GM19324 (cell line): ENCODE data around the gene FLACC1.
"Not testable (repeated sequence)": the region's sequence is repeated elsewhere in the genome, so short reads cannot be mapped to it uniquely, and the experiment has no call there.

Source experiments
- ATAC-seq: cut with Tn5 transposase; IDR thresholded peaks from one replicate; pipeline ENCODE4 v1.9.1; 2021; ENCODE audit warnings: mild to moderate bottlenecking, moderate library complexity; ENCODE audit not compliant: unreplicated experiment, low FRiP score

The FLACC1 gene

DNA sequence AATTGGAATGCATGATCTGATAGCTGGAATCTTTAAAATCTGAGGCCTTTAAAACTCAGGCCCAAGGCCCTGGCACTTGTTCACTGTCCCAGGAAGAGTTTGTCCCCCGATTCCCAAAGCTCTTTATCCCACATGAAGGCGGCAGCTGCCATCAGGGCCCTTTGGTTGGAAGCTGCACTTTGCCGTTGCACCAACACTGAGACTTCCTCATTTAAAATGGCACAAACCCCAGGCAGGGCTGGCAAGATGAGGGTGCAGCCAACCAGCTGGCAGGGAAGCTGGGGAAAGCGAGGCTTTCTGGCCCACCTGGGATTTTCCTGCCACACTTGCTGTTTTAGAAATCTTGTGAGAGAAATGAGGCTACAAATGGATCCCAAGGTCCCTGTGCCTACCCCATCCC, 6.3 kb downstream of the FLACC1 start:
- ATAC-seq = no peak

DNA sequence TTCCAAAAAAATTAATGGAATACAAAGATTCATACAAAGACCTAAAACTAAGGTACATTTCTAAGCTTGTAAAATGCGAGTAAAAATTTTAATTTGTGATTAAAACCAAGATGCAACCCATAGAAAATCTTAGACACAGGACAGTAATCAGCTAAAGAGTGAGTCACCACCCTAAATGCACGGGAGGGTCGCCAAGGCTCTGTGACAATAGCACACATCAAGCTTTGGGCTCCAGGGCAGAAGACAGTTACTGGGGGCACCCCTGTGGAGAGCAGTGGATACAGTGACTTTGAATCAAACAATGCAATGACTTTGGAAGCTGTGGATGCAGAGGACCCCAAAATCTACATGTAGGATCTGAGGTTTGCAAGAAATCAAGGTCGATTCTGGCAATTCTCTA, 7.5 kb downstream of the FLACC1 start:
- ATAC-seq = no peak

DNA sequence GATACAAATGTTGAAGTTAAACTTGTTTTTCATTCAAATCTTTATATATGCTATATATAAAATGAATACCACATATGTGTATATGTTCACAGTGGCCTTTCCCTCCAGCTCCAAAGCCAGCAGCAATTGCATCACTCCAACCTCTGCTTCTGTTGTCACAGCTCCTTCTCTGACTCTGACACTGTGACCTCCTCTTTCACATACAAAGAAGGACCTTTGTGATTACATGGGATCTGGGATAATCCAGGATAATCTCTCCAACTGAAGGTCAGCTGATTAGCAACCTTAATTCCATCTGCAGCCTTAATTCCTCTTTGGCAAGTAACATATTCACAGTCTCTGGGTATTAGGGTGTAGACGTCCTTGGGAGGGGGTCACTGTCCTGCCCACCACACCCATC, 8.4 kb downstream of the FLACC1 start:
- ATAC-seq = no peak

DNA sequence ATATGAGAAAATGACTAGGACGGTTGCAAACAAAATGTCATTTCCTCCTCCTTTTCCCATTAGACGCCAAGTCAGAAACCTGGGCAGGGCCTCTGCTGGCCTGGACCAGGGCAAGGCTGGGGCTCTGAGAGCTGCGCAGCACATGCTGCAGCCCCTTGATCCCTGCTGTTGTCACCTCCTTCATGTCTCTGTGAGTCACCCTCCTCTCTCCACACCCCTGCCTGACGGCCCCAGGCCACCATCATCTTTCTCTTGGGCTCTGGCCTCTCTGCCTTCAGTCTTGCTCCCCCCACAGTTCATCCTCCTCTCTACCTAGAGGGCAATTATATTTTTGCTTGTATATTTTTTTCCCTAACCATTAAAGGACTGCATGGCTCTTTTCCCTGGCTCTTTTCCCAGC, 10.0 kb downstream of the FLACC1 start:
- no peak for ATAC-seq

DNA sequence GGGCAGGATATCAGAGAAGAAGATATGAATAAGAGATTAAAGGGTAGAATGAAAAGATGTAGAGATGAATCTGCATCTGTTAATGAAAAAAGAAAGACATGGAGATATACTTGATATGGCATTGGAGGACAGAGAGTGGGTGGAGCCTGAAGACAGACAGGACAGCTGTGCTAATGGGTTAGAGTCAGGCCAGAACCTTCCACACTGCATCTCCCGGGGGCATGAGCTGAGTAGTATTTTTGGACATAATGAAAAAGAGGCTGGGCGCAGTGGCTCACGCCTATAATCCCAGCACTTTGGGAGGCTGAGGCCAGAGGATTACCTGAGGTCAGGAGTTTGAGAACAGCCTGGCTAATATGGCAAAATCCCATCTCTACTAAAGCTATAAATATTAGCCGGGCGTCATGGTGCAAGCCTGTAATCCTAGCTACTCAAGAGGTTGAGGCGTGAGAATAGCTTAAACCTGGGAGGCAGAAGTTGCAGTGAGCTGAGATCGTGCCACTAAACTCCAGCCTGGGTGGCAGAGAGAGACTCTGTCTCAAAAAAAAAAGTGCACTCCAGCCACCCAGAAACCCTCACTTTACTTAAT, 11.4 kb downstream of the FLACC1 start:
- no peak for ATAC-seq

DNA sequence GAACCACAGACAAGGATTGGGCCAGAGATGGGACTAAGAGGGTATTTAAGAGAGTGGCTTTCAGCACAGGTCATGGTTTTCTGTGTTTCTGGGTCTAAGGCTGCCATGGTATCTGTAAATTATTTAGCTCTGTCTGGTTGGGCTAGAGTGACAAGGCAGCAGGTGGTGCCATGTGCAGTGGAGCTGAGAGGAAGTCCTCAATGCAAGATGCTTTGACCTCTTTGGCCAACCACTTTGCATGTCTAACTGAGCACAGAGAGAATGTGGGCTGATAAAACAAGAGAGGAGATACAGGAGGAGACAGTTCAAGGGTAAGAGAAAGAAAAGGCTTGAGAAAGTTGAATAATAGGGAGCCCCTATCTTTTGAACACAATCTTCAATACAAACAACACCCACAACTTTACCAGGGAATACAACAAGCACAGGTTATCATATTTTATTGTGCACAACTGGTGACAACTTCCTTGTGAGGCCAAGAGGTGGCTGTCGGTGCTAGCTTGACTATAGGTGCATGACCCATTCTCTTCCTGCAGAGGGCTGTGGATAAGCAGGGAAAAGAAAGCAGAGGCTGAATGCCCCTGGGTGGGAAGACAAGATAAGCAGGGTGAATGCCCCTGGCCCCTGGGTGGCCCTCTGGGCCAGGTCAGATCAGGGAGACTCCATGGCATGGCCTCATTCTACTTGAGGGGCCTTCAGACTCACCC, 12.3 kb downstream of the FLACC1 start:
- peak; percentile 82 for ATAC-seq

DNA sequence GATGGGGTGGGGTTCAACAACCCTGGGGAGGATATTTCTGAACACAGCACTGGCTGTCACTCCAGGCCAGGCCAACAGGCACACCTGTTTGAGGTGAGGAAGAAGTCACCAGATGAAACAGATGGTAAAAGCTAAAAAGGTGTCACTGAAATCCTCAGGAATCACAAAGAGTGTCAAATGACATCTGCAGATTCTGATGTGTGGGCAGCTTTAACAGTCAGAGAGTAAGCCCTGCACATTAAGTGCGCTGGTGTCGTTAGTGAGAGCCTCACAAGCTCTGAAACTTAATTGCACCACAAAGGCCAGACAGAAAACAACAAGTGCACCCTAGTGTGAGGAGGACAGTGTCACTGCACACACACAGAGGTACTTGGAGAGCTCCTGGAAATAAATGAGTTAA, 13.6 kb downstream of the FLACC1 start:
- ATAC-seq = no peak

DNA sequence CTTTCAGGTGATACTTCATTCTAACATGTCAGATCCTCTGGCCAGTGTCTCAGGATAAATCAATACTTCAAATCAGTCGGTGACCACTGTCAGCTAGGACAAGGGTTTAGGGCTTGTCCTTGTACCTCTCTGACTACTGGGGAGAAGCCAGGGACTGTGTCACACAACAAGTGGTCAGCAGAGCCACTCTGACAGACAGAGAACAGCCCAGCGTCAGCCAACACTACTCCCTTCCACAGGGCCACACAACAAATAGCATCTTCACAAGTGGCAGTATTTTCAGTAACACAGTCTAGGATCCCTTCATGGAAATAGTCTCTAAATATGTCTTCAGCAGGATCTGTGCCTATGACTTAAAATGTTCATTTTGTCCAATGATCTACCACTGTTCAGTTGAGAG, 14.2 kb downstream of the FLACC1 start:
- ATAC-seq = no peak

DNA sequence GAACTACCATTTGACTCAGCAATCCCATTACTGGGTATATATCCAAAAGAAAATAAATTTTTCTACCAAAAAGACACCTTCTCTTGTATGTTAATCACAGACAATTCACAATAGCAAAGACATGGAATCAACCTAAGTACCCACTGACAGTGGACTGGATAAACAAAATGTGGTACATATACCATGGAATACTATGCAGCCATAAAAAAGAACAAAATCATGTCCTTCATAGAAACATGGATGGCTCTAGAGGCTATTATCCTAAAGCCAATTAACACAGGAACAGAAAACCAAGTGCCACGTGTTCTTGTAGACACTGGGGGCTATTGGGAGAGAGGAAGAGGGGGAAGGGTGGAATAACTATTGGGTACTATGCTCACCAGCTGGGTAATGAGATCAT, 27.7 kb downstream of the FLACC1 start:
- ATAC-seq = no peak

DNA sequence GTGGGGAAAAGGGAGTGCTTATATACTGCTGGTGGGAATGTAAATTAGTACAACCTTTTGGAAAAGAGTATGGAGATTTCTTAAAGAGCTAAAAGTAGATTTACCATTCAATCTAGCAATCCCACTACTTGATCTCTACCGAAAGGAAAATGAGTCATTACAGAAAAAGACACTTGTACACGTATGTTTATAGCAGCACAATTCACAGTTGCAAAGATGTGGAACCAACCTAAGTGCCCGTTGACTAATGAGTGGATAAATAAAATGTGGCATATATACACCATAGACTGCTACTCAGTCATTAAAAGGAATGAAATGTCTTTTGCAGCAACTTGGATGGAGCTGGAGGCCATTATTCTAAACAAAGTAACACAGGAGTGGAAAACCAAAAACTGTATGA, 29.5 kb downstream of the FLACC1 start:
- no peak for ATAC-seq

DNA sequence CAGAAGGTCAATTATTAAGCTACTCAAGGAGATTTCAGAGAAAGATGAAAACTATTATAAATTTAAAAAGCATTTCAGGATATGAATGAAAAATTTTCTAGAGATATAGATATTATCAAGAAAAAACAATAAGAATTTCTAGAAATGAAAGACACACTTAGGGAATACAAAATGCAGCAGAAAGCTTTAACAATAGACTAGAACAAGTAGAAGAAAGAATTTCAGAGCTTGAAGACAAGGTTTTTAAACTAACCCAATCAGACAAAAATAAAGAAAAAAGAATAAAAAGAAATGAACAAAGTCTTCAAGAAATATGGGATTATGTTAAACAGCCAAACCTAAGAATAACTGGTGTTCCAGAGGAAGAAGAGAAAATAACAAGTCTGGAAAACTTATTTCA, 34.4 kb downstream of the FLACC1 start:
- ATAC-seq = no peak

DNA sequence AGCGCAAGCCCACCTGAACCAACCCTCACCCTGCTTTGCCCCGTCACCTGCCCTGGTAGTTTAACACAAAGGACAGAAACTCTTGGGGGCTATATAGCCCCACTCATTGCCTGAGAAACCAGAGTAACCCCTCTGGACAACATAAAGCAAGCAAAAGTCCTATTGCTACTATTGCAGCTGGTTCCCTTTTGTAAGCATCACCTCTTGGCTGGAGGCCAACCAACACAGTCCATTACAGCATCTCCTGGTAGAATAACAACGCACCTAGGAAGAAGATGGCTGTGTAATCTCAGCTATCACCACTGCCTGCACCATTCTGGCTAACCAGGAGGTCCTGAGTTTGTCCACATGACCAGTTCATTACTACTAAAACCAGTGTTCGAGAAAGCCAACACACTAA, 36.4 kb downstream of the FLACC1 start:
- no peak for ATAC-seq

DNA sequence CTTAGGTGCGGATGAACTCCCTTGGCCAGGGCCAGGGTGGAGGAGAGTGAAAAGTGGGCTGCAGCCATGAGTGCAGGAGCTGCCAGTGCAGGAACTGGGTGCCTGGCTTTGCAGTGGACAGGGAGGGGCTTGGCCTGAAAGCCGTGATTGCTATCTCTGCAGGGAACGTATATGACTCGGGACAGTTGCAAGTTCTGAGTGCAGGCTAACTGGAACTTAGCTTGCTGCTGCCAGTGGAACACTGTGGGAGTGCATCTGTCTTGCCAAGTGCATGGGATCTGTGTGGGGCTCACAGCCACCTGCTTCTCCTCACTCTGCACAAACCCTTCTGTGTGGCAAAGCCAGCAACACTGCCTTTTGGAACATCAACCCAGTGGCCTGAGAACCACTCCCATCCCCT, 36.9 kb downstream of the FLACC1 start:
- no peak for ATAC-seq

DNA sequence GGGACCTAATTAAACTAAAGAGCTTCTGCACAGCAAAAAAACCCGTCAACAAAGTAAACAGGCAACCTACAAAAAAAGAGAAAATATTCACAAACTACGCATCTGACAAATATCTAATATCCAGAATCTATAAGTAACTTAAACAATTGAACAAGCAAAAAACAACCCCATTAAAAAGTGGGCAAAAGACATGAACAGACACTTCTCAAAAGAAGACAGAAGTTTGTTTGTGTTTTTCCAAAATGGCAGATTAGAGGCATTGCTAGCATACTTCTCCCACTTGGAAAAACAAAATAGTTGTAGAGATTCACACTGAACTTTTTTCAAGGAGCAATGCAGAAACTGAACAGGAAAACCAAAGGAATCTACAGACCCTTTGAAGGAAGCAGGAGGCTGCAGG, 37.6 kb downstream of the FLACC1 start:
- ATAC-seq = no peak

DNA sequence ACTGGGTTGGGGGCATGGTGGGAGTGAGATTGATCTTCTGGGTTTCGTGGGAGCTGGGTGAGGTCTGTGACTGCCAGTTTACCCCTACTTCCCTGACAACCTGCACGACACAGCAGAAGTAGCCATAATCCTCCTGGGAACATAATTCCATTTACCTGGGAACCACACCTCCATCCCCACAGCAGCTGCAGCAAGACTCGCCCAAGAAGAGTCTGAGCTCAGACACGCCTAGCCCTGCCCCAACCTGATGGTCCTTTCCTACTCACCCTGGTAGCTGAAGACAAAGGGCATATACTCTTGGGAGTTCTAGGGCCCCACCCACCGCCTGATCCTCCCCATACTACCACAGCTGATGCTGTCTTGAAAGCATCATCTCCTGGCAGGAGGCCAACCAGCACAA, 43.8 kb downstream of the FLACC1 start:
- no peak for ATAC-seq

DNA sequence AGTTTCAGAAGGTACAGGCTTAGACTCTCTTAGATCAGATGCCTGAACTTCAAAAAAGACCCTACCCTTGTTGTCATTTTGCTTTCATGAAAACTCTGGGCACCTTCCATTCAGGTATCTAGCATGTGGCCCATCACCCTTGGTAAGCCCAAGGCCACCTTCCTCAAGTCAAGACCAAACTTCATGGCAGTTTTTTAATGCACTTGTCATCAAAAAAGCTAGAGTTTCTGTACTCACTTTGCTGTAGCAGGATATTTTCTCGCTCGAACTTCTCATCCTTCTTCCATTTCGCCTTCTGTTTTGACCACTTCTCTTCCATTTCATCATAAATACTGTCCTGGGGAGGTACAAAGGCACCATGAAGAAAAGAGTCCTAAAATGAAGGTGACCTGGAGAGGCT, 48.2 kb downstream of the FLACC1 start:
- ATAC-seq = no peak

DNA sequence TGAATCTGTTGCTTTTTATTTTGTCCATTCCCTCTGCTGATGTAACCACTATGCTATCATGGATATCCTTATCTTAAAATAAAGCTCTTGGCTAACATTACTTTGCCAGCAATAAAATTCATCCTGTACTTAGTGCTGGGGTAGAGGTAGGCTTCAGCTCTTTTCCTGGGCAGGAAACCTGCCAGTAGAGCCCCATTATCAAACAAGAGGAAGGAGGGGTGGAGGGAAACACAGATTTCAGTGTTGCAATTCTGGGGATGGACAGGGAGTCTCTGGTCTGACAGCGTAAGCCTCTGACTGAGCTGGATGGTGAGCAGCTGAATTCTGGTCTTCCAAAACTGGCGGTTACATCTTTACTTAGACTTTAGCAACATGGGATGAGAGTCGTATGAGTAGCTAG, 49.3 kb downstream of the FLACC1 start:
- no peak for ATAC-seq

DNA sequence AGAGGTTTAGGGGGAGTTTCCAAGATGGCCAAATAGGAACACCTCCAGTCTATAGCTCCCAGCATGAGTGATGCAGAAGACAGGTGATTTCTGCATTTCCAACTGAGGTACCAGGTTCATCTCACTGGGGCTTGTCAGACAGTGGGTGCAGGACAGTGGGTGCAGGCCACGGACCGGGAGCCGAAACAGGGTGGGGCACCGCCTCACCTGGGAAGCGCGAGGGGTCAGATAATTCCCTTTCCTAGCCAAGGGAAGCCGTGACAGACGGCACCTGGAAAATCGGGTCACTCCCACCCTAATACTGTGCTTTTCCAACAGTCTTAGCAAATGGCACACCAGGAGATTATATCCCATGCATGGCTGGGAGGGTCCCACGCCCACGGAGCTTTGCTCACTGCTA, 57.2 kb downstream of the FLACC1 start:
- ATAC-seq = not testable (repeated sequence)

DNA sequence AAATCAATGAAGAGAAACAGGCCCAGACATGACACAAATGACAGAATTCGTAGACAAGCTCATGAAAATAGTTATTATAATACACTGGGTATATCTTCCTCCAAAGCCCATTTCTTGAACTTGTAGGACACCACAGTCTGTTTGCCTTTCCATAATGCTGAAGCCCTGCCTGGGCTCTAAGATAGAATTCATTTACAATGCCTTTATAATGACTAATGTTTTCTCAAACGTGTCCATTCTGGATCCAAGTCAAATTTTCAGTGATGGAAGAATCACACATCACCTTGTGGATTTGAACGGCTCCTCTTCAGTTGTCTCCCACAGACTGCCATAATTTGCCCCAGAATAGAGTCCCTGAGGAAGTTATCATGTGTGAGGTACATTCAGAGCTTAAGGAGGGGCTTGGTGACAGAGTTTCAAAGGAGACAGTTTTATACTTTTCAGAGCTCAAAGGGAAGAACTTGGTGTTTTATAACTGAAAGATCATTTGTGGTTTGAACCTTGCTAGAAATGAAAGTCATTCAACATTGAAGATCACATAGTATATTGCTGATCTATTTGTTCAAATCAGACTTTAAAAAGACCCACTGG, 58.6 kb downstream of the FLACC1 start:
- no peak for ATAC-seq

DNA sequence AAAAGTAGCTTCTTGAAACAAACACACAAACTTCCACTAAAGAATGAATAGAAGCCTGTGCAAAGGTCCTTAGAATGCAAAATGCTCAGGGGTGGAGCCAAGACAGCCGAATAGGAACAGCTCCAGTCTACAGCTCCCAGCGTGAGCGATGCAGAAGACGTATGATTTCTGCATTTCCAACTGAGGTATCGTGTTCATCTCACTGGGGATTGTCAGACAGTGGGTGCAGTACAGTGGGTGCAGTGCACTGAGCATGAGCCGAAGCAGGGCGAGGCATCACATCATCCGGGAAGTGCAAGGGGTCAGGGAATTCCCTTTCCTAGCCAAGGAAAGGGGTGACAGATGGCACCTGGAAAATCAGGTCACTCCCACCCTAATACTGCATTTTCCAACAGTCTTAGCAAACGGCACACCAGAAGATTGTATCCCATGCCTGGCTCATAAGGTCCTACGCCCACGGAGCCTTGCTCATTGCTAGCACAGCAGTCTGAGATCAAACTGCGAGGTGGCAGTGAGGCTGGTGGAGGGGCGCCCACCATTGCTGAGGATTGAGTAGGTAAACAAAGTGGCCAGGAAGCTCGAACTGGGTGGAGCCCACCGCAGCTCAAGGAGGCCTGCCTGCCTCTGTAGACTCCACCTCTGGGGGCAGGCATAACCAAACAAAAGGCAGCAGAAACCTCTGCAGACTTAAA, 66.5 kb downstream of the FLACC1 start:
- ATAC-seq = not testable (repeated sequence)

DNA sequence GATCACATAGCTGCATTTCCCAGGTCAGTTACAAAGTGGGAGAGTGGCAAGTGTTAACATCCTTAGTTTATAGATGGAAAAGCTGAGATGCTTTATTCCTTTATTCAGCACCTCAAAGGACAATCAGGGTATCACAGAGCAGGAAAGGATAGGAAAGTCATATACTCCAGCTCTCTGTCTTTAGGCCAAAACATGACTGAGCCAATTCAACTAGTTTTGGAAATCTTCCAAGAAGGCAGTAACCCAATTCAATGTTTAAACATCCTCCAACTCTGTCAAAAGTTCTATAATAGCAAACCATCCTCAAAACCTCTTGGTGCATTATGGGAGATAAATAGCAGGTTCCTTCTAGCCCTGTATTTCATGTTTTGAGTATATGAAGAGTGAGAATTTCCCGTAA, 71.6 kb downstream of the FLACC1 start:
- ATAC-seq = no peak
